ENCODE measurements around the gene SNPH.

The SNPH gene

GRCh38 chr20:1307571-1307971, 41.5 kb downstream of the SNPH start:
- DNase-seq, result no peak

- no peak for DNase-seq
Observed at GRCh38 chr20:1308067-1308701, 42.1 kb downstream of the SNPH start.

- no peak for DNase-seq
Observed at GRCh38 chr20:1308702-1309095, 42.6 kb downstream of the SNPH start.

- peak in 2 of 14 donors; percentile 15 to 29 for DNase-seq
Observed at GRCh38 chr20:1309439-1309847, 43.3 kb downstream of the SNPH start.

- DNase-seq, result peak in 1 of 14 donors; percentile 13
Observed at GRCh38 chr20:1310071-1310470, 44.0 kb downstream of the SNPH start.

- no peak for DNase-seq
Observed at GRCh38 chr20:1310506-1311190, 44.6 kb downstream of the SNPH start.

GRCh38 chr20:1312308-1312707, 46.2 kb downstream of the SNPH start:
- DNase-seq, result no peak

GRCh38 chr20:1312904-1313235, 46.8 kb downstream of the SNPH start:
- DNase-seq, result no peak

- DNase-seq, result peak in 13 of 14 donors; percentile 21 to 79 (median 49)
Observed at GRCh38 chr20:1313236-1313964, 47.3 kb downstream of the SNPH start.

GRCh38 chr20:1315804-1316203, 49.7 kb downstream of the SNPH start:
- DNase-seq, result no peak

- DNase-seq, result no peak
Observed at GRCh38 chr20:1317545-1318255, 51.6 kb downstream of the SNPH start.

GRCh38 chr20:1319051-1319450, 53.0 kb downstream of the SNPH start:
- no peak for DNase-seq

GRCh38 chr20:1319462-1319861, 53.4 kb downstream of the SNPH start:
- no peak for DNase-seq

GRCh38 chr20:1320016-1320415, 53.9 kb downstream of the SNPH start:
- DNase-seq, result no peak

GRCh38 chr20:1320902-1321653, 55.0 kb downstream of the SNPH start:
- no peak for DNase-seq

GRCh38 chr20:1321654-1321939, 55.5 kb downstream of the SNPH start:
- DNase-seq, result no peak

GRCh38 chr20:1322511-1323245, 56.6 kb downstream of the SNPH start:
- DNase-seq, result no peak

GRCh38 chr20:1323256-1323655, 57.2 kb downstream of the SNPH start:
- DNase-seq, result no peak

- DNase-seq, result no peak
Observed at GRCh38 chr20:1323830-1324597, 57.9 kb downstream of the SNPH start.

GRCh38 chr20:1324598-1325172, 58.6 kb downstream of the SNPH start:
- no peak for DNase-seq

Measured in C1 segment of cervical spinal cord (tissue), 14 donors.